NCI-H2196 (cell line): ENCODE data around the gene TNFRSF1B.

Experiments used
- DNase-seq: peaks from one replicate; lab custom pipeline; 2025; ENCODE audit not compliant: unreplicated experiment; lab: John Stamatoyannopoulos, UW

TNFRSF1B gene

DNA sequence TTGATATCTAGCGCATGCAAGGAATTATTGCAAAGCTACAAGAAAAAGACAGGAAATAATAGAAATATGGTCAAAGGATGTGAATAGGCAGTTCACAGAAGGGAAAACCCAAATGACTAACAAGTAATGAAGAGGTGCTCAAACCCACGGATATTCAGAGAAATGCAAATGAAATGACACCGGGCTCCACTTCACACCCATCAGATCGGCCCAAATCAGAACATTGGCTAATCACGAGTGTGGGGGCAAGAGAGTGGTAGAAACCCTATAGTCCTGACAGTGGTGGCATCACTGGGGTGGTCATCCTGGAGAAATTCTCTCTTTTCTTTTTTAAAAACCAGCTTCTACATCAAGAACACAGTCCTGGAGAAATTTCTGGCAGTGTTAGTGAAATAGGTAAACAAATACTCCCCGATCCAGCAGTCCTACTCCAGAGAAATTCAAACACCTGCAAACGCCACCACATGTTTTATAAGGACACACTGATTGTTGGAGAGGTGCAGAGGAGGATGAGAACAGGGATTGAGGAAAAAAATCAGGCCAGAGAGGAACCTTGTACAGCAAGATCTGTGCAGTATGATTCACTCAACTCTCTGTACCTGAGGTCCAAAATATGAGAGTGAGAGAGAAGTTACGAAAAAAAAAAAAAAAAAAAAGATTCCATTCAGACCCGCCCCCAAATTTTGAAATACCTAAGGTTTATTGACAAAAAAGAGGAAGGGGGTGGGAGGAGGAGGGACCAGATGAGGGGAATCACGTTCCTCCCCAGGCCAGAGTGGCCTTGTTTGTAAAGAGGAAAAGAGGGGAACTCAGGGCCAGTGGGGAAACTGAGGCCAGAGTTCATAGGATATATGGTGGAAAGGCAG, 9.2 kb upstream of the TNFRSF1B start:
- no peak for DNase-seq

DNA sequence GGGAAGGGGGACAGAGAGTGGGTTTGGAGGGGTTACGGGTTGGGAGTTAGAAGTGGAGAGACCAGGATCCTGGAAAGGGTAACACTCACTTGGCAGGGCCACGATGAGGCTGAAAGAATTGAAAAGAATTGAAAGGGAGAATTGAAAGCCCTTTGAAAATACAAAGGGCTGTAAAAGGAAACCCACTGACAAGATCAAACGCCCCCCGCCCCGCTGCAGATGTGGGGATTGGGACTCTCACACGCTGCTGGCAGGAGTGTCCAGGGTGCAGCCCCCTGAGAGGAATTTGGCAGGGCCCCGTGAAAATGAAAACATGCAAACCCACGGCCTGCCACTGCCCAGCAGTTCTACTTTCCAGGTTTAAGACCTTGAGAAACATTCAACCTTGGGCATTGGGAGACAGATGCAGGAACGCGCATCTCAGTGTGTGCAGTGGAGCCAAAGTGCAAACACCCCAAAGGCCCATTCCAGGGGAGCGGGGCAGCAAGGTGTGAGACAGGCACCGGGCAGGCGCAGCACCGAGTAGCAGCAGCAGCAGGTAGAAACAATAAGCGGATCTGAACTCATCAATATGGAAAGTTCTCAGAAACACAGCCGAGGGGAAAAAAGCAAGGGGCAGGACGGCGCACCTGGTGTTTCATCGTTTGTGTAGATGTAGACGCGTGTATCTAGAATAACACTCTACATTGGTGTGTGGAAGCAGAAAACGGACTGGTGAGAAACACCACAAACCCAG, 8.3 kb upstream of the TNFRSF1B start:
- no peak for DNase-seq

DNA sequence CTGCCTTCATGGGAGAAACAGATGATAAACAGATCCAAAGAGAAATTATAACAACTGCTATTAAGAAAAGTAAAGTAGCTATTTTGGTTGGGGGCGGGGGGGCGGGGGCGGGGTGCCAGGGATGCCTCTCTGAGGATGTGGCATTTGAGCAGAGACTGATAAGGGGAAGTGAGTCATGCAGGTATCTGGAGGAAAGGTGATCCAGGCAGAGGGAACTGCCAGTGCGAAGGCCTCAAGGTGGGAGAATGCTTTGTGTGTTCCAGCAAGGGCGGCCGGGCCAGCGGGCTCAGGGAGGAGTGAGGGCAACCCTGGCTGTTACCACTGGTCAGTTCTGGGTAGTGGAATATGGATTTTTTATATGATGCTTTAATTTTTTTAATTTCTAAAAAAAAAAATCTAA, 7.0 kb upstream of the TNFRSF1B start:
- DNase-seq, result no peak

DNA sequence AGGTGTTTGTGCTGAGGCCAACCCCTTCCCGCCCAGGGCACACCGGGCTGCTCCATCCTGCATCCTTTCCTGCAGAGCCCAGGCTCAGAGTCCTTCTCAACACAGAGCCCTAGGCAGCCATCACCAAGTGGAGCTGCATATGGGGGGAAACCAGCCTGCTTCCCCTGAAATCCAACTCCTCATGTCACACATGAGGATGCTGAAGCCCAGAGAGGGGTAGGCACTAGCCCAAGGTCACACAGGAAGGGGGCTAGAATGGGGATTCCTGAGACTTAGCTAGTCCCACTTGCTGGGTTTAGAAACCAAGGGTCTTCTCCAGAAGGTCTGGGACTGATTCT, 5.5 kb upstream of the TNFRSF1B start:
- no peak for DNase-seq

DNA sequence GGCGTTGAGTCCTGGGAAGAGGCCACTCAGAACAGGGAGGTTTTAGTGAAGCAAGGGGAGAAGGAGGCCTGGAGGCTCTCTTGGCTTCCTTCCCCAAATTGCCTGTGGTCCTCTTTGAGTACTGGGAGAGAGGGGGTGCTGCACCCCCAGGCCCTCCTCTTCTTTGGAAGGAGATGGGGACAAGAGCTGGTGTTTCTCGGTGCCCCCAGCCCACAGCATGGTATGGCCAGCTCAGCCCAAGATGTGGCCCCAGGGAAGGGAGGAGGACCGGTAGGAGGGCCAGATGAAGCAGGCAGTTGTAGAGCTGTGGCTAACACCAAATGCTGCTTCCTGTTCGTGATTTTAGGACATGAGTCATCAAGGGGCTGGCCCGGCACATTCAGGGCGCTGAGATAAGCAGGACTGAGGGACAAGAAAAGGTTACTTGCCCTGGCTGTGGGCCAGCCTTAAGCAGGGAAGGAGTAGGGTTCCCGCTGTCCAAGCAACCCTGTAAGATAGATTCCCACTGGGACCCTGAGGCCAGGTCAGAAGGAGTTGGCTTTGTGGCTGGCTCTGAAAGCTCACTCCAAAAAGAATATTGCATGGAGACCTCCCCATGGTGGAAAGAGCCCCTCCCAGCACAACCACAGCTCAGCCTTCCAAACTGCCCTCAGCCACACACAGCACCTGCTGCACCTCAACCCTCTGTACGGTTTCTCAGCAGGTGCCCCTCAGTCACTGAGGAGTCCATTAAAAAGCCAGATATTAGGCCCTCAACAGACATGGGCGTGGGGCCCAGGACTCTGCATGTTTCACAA, 4.9 kb upstream of the TNFRSF1B start:
- peak; percentile 65 for DNase-seq

DNA sequence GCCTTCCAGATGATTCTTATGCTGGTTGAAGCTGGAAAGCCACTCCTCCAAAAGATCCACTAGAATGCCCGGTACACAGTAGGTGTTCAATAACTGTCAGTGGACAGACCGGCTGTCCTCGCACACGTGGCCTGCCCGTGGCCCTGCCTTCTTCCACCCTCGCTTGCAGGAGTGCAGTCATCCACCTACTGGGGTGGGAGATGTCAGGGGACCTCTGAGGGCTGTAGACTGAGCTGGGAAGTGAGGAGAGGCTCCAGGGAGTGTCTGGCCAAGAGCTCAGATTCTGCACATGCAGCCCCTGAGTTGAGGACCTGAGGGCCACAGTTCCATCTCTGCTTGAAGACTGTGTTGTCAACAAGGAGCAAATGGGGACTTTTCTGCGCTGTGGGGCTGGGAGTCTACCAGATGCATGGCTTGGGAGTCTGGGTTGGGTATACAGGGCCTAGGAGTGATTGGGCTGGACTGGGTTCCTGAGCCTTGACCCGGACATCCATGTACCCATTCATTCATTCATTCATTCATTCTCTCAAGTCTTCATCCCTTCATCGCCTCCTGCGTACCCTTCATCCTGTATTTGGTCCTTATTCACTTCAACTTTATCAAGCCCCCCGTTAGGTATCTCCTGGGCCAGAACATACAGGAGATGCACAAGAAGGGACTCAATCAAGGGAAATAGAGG, 4.2 kb upstream of the TNFRSF1B start:
- DNase-seq, result no peak

DNA sequence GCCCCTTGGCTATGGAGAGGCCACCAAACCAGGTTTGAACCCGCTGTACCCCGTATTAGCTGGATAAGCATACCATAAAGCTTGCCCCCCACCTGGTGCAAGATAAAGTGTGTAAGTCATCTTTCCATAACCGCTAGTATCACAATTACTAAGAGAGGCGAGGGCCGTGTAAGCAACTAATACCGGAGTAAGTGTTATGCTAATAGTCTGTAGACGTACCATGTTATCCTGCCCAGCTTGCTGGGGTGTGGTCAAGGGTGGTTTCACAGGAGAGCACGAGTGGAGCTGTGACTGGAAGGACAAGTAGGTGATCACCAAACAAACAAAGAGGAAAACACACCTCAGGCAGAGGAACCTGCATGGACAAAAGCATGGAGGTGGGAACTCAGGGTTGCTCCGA, 3.6 kb upstream of the TNFRSF1B start:
- DNase-seq, result no peak

DNA sequence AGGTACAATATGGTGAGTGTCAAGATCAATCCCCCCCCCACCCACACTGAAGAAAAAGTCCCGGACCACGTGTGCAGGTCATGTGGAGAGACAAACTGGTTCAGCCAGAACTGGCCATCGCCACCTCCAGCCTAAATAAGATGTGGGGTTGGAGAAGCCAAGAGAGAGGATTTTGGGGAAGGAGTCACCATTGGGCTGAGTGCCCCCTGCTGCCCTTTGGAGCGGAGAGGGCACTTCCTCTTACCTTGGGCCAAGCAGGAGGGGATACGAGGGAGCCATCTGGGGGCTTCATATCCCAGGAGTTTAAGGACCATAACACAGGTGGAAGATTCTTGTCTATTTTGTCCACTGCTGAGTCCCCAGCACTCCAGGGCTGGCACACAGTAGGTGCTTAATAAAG, 2.6 kb upstream of the TNFRSF1B start:
- no peak for DNase-seq

DNA sequence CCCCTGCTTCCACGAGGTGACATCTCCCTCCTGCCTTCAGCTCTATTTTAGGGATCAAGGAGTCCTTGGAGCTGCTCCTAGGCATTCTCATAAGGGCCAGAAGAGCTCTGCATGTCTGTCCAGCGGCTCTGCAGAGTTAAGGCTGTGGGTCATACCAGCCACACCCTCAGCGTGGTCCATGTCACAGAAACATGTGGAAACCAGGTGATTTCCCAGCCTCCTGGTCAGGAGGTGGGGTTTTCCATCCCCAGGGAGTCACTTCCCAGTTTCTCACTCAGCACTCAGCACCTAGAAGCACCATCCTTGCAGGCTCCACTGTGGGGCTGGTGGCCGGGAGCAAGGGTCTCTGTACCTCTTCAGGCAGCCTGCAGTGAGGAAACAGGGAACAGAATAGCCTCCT, 1.4 kb upstream of the TNFRSF1B start:
- DNase-seq, result no peak

DNA sequence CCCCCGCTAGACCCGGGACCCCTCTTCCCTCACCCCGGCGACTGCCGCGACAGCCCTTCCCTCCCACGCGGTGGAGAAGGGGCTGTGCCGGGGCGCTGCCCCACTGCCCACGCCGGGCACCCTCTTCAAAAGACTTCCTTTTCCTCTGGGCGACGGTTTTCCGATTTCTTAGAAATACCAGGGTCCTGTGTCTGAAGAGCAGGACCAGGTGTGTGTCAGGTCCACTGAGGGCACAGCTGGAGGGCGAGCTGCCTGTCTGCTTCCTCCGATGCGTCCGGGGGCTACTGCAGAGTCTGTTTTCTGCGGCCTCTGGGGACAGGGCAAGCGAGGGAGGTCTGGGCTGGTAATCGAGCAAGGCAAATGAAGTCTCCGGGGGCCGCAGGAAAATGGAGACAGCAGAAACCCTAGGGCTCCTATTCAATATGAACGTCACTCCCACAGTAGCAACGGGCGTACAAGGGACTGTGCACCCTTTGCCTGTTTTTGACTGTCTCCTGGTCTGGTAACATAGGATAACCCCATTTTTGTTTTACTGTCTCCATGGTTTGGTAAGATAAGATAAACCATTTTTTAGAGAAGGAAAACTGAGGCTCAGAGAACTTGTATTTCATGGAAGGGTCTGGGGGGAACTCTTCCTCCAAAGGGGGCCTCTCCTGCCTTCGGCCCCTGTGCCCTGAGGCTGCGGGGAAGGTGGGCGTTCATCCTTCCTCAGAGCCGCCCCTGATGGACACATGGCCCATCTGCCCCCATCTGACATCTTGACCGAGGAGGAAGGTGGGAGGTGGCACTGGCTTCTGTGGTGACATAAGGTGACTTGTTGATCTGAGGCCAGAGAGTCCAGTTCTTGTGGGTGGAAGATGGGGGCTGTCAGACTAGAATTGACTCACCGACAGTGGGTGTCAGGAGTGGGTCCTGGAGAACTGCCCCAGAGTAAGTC, 970 bp downstream of the TNFRSF1B start:
- DNase-seq, result no peak

DNA sequence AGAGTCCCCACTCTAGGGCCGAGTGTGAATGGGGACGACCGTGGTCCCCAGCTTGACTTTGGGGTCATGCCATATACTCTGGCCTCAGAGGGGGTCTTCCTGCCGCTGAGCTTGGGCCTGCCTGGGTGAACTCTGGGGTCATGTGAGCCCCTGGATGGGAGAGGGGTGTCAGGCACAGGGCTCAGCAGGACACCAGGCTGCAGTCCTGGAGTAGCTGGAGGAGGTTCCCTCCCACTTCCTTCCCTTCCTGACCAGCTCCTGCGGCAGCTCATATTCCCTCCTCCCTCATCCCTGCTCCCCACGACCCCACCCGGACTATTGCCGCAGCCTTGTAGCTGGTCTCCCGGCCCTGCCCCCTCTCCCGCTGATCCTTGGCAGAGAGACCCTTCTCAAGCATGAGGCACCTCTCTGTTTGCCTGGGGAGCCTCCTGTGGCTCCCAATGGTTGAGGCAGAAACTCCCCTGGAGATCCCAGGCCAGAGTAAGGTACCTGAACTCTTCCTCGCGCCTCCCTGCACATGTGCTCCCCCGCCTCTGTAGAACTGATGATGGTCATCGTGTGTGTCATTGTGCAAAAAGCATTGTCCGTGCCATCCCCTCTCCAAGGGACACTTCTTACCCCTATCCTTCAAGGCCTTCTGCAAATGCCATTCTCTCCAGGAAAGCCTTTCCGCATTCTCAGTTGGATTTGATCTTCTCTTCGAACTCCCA, 1.8 kb downstream of the TNFRSF1B start:
- DNase-seq, result no peak

DNA sequence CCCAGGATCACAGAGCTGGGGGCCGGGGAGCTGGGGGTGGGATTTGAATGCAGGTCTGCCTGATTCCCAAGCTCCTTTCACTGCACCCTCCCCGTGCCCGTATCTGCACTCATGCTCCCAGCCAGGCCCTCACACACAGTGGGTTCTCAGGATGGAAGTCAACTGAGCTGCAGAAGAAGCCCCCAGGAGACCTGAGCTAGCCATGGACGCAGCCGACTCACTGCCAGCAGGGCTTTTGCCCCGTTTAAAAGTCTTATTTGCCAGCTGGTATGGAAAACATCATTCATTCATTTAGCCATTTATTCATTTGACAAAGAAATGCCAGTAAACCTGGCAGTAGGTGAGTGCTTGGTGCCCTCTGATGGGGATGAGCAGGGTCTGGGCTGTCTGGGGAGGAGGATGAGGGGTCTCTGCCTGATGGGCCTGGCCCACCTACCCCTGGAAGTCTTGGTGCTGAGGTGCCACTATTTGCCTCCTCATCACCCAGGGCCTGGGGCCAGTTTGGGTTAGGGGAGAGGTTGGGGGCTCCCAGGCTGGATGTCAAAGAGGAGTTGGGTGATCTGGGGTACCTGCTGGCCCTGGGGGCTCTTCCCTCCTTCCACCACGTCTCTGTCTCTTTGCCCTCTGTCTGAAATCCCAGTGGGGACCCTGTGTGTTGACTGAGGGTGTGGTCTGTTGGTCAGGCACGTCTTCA, 2.8 kb downstream of the TNFRSF1B start:
- DNase-seq, result no peak

DNA sequence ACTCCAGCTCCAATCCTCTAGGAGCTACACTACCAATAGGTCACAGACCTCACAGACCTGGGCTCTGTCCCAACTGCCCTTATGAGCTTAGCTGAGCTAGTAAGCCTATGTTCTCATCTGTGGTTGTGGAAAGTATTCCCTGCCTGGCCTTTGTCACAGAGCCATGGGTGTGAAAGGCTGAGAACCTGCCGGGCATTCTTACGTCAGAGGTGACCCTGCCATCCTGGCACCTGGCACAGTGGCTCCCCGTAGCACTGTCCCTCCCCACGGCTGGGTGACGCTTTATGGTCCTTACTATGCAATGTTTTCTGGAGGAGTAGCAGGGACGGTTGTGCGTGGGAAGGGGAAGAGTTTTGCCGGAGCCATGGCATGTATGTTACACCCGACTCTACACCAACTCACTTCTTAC, 3.5 kb downstream of the TNFRSF1B start:
- no peak for DNase-seq

DNA sequence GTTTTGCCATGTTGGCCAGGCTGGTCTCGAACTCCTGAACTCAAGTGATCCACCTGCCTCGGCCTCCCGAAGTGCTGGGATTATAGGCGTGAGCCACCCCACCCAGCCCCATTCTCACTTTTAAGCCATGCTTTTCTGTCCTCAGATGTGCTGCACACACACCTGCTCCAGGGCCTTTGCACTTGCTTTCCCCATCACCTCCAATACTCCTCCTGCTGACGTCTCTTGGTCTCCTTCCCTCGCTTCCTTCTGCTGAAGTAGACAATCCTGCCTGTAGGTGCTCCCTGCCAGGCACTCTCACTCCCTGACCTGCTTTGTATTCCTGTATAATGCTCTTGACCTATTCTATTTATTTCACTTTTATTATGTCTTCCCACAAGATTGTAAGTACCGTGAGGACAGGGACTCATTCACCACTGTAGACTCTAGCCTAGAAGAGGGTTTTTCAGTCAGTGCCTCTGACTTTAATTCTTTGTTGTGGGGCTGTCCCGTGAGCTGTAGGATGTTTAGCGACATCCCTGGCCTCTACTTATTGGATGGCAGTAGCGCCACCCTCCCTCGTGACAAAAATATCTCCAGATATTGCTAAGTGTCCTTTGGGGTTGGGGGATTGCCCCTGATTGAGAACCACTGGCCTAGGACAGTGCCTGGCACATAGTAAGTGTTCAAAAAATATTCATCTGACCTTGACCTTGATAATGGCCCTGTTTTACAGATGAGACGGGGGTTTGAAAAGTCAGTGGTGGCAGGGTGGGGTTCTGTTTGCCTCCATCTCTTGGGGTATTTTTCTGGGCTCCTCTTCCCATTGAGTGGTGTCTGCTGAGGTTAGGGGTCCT, 4.6 kb downstream of the TNFRSF1B start:
- no peak for DNase-seq

DNA sequence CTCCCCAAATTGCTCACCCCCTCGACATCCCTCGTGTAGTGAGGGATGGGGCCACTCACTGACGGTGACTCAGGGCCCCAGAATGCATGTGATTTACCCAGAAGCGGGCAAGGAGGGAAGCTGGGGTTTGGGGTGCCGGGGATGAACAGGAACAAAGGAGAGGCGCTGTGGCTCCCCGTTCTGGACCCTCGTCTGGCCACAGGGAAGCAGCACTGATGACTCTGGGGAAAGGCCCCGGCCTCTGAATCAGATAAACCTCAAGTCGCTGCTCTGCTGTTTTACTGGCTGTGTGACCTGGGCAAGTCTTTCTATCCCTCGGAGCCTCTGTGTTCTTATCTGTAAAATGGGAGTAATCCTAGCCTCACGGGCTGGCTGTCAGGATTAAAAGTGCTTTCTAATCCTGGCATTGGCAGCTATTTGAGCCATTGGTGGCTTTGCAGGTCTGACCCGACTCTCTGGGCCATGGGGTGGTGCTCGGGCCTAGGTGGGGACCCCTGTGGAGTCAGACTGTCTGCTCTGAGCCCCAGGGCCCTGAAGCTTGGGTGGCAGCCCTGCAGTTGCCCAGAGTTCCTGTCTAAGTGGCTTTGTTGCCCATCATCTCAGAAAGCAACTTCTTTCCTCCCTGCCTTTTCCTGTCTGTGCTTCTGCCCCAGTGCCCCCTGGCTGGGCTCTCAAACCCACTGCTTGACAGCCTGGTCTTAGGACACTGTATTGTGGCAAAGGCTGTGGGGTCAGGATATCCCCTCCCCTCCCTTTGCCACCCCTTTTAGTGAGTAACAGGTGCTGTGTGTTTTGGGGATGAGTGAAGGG, 5.5 kb downstream of the TNFRSF1B start:
- no peak for DNase-seq

DNA sequence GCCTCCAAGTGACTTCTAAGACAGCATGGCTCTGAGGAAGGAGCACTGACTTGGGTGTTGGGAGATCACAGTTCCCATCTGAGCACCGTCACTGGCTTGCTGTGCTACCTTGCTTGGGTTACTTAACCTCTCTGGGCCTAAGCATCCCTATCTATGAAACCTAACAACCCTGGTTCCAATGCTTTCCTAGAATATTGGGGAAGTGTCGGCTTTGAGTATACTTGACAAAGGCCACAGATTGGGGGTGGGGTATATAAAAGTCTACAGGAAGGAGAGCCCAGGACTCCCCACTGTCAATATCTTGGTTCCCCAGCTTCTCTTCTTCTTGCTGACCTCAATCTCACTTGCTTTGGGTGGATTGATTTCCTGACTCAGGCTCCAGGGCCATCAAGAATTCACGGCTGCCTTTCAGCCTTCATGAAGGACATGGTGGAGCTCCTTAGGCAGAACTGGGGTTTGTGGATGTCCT, 6.3 kb downstream of the TNFRSF1B start:
- no peak for DNase-seq

DNA sequence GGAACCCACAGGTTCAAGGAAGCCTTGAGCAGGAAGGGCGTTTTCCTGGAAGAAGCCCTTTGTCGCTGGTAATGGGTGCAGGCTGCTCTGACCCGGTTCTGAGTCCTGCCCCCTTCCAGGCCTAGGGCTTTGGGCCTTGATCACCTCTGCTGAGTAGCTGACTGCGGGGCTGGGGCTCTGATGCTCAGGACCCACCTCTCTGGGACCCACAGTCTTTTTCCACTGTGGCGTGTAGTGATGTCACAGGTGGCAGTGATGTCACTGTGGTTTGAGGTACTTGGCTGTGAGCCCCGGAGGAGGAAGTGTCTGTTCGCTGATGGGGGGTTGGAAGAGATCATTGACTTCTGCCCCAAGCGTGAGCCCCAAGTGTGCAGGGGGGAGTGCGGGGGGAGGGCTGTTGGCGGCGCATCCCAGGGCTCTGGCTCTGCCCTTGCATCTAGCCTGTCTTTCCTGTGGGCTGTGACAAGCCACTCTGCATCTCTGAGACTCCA, 6.9 kb downstream of the TNFRSF1B start:
- no peak for DNase-seq
